Measurements from ENCODE around the gene PDIA2.

DNA sequence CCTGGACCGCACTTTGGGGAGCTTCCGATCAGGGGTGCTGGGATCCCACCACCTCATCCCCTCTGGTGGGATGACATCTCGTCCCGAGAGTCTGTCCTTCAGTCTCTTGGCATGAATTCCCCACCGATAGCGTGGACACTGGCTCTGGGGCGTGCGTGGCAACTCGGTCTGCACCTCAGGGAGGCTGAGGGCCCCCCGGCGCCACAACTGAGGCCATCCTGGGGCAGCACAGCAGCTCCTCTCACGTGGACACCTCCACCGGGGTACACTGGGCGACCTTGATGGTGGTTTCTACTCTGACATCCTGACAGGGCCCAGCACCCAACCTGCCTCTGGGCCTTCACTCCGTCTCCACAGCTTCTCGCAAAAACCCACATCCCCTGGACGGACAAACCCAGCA lies 8.6 kb downstream of the PDIA2 start:
- TF ChIP-seq RAD21 (IDR thresholded peaks at IDR 0.05) (no peak), YY1 (IDR thresholded peaks at IDR 0.05) (no peak)
- TF ChIP-seq, protein P1, sequence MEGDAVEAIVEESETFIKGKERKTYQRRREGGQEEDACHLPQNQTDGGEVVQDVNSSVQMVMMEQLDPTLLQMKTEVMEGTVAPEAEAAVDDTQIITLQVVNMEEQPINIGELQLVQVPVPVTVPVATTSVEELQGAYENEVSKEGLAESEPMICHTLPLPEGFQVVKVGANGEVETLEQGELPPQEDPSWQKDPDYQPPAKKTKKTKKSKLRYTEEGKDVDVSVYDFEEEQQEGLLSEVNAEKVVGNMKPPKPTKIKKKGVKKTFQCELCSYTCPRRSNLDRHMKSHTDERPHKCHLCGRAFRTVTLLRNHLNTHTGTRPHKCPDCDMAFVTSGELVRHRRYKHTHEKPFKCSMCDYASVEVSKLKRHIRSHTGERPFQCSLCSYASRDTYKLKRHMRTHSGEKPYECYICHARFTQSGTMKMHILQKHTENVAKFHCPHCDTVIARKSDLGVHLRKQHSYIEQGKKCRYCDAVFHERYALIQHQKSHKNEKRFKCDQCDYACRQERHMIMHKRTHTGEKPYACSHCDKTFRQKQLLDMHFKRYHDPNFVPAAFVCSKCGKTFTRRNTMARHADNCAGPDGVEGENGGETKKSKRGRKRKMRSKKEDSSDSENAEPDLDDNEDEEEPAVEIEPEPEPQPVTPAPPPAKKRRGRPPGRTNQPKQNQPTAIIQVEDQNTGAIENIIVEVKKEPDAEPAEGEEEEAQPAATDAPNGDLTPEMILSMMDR (IDR thresholded peaks at IDR 0.05; ENCODE audit: low read depth, low read length, missing input control): no peak
